GM23248 (cell line): ENCODE measurements around the gene NR5A2. TPM values are rescaled to one million over a fixed set of nuclear protein-coding genes. Genes with fewer than 3 reads are reported as not detected.

Experiments used
- DNase-seq: peaks from one replicate; pipeline ENCODE4 v3.0.0-alpha.2; 2015
- H2AFZ ChIP-seq: fragments of 200-600 bp; sonication (generic); 2 replicates; pipeline ENCODE4 v1.6.1; 2016; ENCODE audit warnings: antibody characterized with exemption
- H3F3A ChIP-seq: fragments of 200-600 bp; sonication (generic); 2 replicates; pipeline ENCODE4 v1.6.1; 2016; ENCODE audit warnings: mild to moderate bottlenecking, antibody characterized with exemption, mixed run types; ENCODE audit not compliant: insufficient read depth
- H3K27ac ChIP-seq: fragments of 200-600 bp; sonication (generic); 2 replicates; pipeline ENCODE4 v1.5.1; 2016; ENCODE audit warnings: mild to moderate bottlenecking
- H3K27me3 ChIP-seq: fragments of 200-600 bp; sonication (generic); replicated peaks from 2 replicates; pipeline ENCODE4 v1.6.1; 2016; ENCODE audit warnings: mild to moderate bottlenecking; ENCODE audit not compliant: insufficient read depth
- H3K36me3 ChIP-seq: fragments of 200-600 bp; sonication (generic); 2 replicates; pipeline ENCODE4 v1.6.1; 2016; ENCODE audit warnings: low read depth, mild to moderate bottlenecking
- H3K4me1 ChIP-seq: fragments of 200-600 bp; sonication (generic); 2 replicates; pipeline ENCODE4 v1.6.1; 2016; ENCODE audit warnings: mild to moderate bottlenecking; ENCODE audit not compliant: insufficient read depth
- H3K4me2 ChIP-seq: fragments of 200-600 bp; sonication (generic); one replicate; pipeline ENCODE4 v1.6.1; 2016; ENCODE audit warnings: mild to moderate bottlenecking; ENCODE audit not compliant: unreplicated experiment
- H3K4me3 ChIP-seq: fragments of 200-600 bp; sonication (generic); 2 replicates; pipeline ENCODE4 v1.5.1; 2016; ENCODE audit warnings: mild to moderate bottlenecking
- H3K79me2 ChIP-seq: fragments of 200-600 bp; sonication (generic); 2 replicates; pipeline ENCODE4 v1.6.1; 2016; ENCODE audit warnings: mild to moderate bottlenecking; ENCODE audit not compliant: insufficient read depth
- H3K9ac ChIP-seq: fragments of 200-600 bp; sonication (generic); 2 replicates; pipeline ENCODE4 v1.6.1; 2016; ENCODE audit warnings: mild to moderate bottlenecking
- H3K9me2 ChIP-seq: fragments of 200-600 bp; sonication (generic); 2 replicates; pipeline ENCODE4 v1.6.1; 2016; ENCODE audit warnings: mixed run types, mild to moderate bottlenecking, moderate library complexity; ENCODE audit not compliant: insufficient read depth
- H3K9me3 ChIP-seq: fragments of 200-600 bp; sonication (generic); one replicate; pipeline ENCODE4 v1.6.1; 2017; ENCODE audit warnings: low read depth
- H4K20me1 ChIP-seq: fragments of 200-600 bp; sonication (generic); 2 replicates; pipeline ENCODE4 v1.6.0; 2016; ENCODE audit not compliant: insufficient read depth
- EZH2 ChIP-seq: fragments of 200-600 bp; sonication (generic); IDR thresholded peaks from 2 replicates; pipeline ENCODE4 v1.6.1; 2018; ENCODE audit warnings: antibody characterized with exemption, mild to moderate bottlenecking; ENCODE audit not compliant: insufficient read depth, poor library complexity, severe bottlenecking
- EZH2phosphoT487 ChIP-seq: fragments of 200-600 bp; sonication (generic); IDR thresholded peaks from 2 replicates; pipeline ENCODE4 v1.6.1; 2018; ENCODE audit warnings: antibody characterized with exemption, moderate library complexity, mild to moderate bottlenecking, low read depth; ENCODE audit not compliant: insufficient read depth
- WGBS, 2 experiments: methylation state at CpG; one replicate each; pipeline ENCODE4 v1.1.6; 2015 to 2017; ENCODE audit warnings: low lambda C conversion rate in 2 of 2, low coverage in 1 of 2; ENCODE audit errors: missing lambda C conversion rate in 2 of 2; 5-methylcytosine and 5-hydroxymethylcytosine counted together
- in situ Hi-C: fragments of 300-500 bp; cut with MboI; formaldehyde crosslinking; loops from 2 replicates; pipeline ENCODE4 v1.15.0; 2020
- polyA plus RNA-seq: library from polyadenylated mRNA; unstranded; fragments of >200 nt; fragmentation: Nextera tagmentation; extraction: Ambion mirVana; gene quantifications from 2 replicates; pipeline ENCODE4 v1.2.1, GENCODE V29; 2016
- total RNA-seq: library from RNA; depleted of rRNA; stranded (reverse); fragments of >200 nt; shearing (Covaris generic); gene quantifications from 2 replicates; pipeline ENCODE4 v1.2.3, GENCODE V29; 2014

The NR5A2 gene
- total and polyA plus RNA-seq, 2 experiments from 2014 or later = 0.06 to 0.65 TPM

DNA sequence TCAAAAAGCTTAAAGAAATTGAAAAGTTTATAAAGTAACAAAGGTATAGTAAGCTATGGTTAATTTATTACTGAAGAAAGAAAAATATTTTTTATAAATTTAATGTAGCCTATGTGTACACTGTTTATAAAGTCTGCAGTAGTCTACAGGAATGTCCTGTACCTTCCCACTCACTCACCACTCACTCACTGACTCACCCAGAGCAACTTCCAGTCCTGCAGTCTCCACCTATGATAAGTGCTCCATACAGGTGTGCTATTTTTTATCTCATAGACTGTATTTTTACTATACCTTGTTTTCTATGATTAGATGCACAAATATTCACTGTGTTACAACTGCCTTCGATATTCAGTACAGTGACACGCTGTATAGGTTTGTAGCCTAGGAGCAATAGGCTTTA, 106.6 kb downstream of the NR5A2 start:
- Histone ChIP-seq H3K79me2 (no peaks in the 10 kb centered on the region), H3K9me2 (no peaks in the 10 kb centered on the region), H4K20me1 (no peaks in the 10 kb centered on the region), H3K4me1 (no peaks in the 10 kb centered on the region), H3K9ac (no peak overlapping the region), H2AFZ (no peak overlapping the region), H3K27me3 (no peaks in the 10 kb centered on the region), H3K4me3 (no peak overlapping the region), H3K36me3 (no peaks in the 10 kb centered on the region), H3K9me3 (no peaks in the 10 kb centered on the region), H3F3A (no peaks in the 10 kb centered on the region), H3K4me2 (no peak overlapping the region), H3K27ac (no peak overlapping the region)
- in situ Hi-C loops = loop anchor here (25.0 kb wide), 2 partner anchors 353 to 447 kb away; no protein-coding TSS in a partner anchor
- WGBS, 2 experiments = 55 to 68% methylated on average over 2 of the region's 2 CpGs
- DNase-seq = no peak
- TF ChIP-seq EZH2 (no peak), EZH2phosphoT487 (no peak)

DNA sequence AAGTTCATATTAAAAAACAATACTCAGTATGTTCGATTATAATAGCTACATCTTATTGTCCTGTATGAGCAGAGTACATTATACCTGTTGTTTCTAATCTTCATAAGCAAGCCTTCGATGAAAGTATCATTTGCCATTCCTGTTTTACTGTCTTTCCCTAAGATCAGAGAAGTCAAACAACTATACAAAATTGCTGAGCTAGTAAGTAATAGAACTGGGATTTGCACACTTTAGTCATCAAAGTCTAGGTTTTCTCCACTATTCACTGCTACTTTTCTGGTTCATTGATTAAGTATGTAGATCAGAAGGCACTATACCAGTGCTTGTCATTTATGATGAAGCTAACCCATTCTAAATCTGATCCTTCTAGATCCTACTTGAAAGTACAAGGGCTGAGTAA, 108.9 kb downstream of the NR5A2 start:
- H3F3A ChIP-seq = no peaks in the 10 kb centered on the region
- H3K79me2 ChIP-seq = no peaks in the 10 kb centered on the region
- H3K27ac ChIP-seq = no peak overlapping the region
- no peaks in the 10 kb centered on the region for H3K9me2 ChIP-seq
- no peak overlapping the region for H2AFZ ChIP-seq
- H3K36me3 ChIP-seq = no peaks in the 10 kb centered on the region
- WGBS, 2 experiments = 64 to 77% methylated on average over 2 of the region's 2 CpGs
- no peaks in the 10 kb centered on the region for H3K9me3 ChIP-seq
- TF ChIP-seq EZH2 (no peak), EZH2phosphoT487 (no peak)
- no peaks in the 10 kb centered on the region for H3K27me3 ChIP-seq
- in situ Hi-C loops = loop anchor here (25.0 kb wide), 2 partner anchors 351 to 449 kb away; no protein-coding TSS in a partner anchor
- H3K9ac ChIP-seq = no peak overlapping the region
- H3K4me3 ChIP-seq = no peak overlapping the region
- no peaks in the 10 kb centered on the region for H3K4me1 ChIP-seq
- no peak for DNase-seq
- no peak overlapping the region for H3K4me2 ChIP-seq
- no peaks in the 10 kb centered on the region for H4K20me1 ChIP-seq

DNA sequence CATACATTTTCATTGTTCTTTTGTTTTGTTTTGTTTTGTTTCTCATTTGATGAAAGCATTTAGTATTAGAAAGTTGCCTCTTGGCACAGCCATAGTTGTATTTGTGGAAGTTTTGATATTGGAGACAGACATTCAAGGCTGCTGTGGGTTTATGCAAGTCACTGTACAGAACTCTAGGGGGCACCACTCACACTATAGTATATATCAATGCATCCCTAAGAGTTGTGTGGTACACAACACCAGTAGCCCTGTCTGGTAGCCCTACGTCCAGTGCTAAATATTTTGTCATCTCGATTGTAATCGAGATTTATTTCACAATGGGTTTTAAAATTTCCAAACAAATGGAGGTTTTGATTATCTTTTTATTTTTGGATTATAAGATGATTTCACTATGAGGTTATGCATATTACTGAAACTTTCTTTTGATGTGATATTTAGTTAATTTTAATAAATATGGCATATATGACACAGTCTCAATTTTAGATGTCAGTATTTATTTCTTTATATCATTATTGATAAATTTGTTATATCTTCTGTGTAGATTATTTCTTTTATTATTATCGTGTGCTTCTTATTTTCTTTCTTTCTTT, 112.2 kb downstream of the NR5A2 start:
- H3K9me3 ChIP-seq = no peaks in the 10 kb centered on the region
- H4K20me1 ChIP-seq = no peaks in the 10 kb centered on the region
- H3K9me2 ChIP-seq = no peaks in the 10 kb centered on the region
- H3K4me3 ChIP-seq = no peak overlapping the region
- in situ Hi-C loops = loop anchor here (25.0 kb wide), 2 partner anchors 348 to 452 kb away; no protein-coding TSS in a partner anchor
- H3K4me1 ChIP-seq = no peaks in the 10 kb centered on the region
- no peaks in the 10 kb centered on the region for H3K36me3 ChIP-seq
- no peaks in the 10 kb centered on the region for H3F3A ChIP-seq
- no peak overlapping the region for H3K27ac ChIP-seq
- no peak overlapping the region for H3K9ac ChIP-seq
- WGBS, 2 experiments = 36 to 37% methylated on average over 4 of the region's 4 CpGs
- TF ChIP-seq EZH2 (no peak), EZH2phosphoT487 (no peak)
- H2AFZ ChIP-seq = no peak overlapping the region
- no peak overlapping the region for H3K4me2 ChIP-seq
- DNase-seq = peak; percentile 81
- H3K79me2 ChIP-seq = no peaks in the 10 kb centered on the region
- H3K27me3 ChIP-seq = no peaks in the 10 kb centered on the region

DNA sequence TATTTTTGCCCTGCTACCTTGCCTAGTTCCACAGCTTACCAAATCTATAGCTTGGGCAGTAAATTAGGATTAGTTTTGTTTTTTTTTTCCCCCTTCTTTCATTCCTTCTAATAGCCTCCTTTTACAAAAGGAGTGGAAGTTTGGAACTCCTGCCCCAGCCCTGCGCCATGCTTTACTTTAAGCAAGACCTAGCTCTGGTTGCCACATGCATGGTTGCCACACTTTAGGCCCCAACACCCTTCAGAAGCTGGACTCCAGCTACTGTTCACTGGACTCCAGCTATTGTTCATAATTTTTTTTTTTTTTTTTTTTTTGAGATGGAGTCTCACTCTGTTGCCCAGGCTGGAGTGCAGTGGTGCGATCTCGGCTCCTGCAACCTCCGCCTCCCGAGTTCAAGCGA, 115.8 kb downstream of the NR5A2 start:
- H3K9me2 ChIP-seq = no peaks in the 10 kb centered on the region

More for the DNA sequence above, 115.8 kb downstream of the NR5A2 start:
- H3K27ac ChIP-seq = no peak overlapping the region
- H2AFZ ChIP-seq = no peak overlapping the region
- in situ Hi-C loops = loop anchor here (25.0 kb wide), 2 partner anchors 344 to 456 kb away; no protein-coding TSS in a partner anchor
- no peak overlapping the region for H3K9ac ChIP-seq
- 88 to 93% methylated on average over 6 of the region's 6 CpGs for WGBS, 2 experiments
- no peaks in the 10 kb centered on the region for H3K27me3 ChIP-seq
- no peaks in the 10 kb centered on the region for H3F3A ChIP-seq
- H3K9me3 ChIP-seq = no peaks in the 10 kb centered on the region
- no peak overlapping the region for H3K4me2 ChIP-seq
- TF ChIP-seq EZH2phosphoT487 = no peak
- no peak for TF ChIP-seq EZH2
- H3K79me2 ChIP-seq = no peaks in the 10 kb centered on the region
- H4K20me1 ChIP-seq = no peaks in the 10 kb centered on the region
- no peak for DNase-seq
- no peaks in the 10 kb centered on the region for H3K4me1 ChIP-seq
- H3K36me3 ChIP-seq = no peaks in the 10 kb centered on the region
- H3K4me3 ChIP-seq = no peak overlapping the region
